ENCODE data around the gene C5. TPM values are rescaled to one million over a fixed set of nuclear protein-coding genes. Genes with fewer than 3 reads are reported as not detected.
"Not testable (repeated sequence)": the region's sequence is repeated elsewhere in the genome, so short reads cannot be mapped to it uniquely, and the experiment has no call there.

C5 gene
- polyA plus RNA-seq, 3 donors: 12.8 to 14.7 (median 14.3) TPM

GRCh38 chr9:121059513-121059912 is 9.4 kb upstream of the C5 start:
- no peak for DNase-seq (ENCODE audit: extremely low read depth in 1 of 11, low read depth in 9 of 11, low spot score in 4 of 11)

DNA sequence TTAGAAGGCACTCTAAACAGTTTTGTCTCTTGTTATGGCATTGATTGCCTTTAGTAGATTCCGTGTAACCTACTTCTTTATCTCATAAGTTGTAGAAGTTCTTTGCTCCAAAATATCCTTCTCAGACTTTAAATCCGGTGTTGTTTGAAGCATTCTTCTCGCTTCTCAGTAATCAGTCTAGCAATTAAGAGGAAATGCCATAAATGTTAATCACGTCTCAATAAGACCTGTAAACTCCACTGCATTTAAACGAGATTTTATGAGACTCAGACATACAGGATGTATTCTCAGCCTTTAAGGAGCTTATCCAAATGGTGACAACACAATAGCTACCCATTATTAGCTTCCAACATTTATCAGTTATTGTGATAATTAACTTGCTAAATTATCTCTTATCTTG is 7.7 kb upstream of the C5 start:
- no peak for DNase-seq (ENCODE audit: extremely low read depth in 1 of 11, low read depth in 9 of 11, low spot score in 4 of 11)

GRCh38 chr9:121055642-121056143 is 5.6 kb upstream of the C5 start:
- DNase-seq (ENCODE audit: extremely low read depth in 1 of 11, low read depth in 9 of 11, low spot score in 4 of 11): no peak

DNA sequence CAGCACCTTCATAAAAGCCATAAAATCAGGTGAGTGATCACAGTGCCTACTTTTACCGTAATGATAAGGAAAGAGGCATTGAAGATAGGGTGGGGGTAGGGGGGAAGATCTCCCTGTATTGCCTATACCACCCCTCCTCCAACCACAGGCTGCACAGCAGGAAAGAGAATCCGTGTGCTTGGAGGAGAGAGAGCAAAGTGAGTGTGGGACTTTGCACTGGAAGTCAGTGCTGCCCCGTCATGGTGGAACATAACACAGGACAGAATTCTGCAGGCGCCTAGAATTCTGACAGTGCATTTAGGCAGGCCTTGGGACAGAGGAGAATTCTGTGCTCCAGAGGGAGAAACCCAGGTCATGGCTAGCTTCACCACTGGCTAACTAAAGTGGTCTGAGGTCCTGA is 3.5 kb upstream of the C5 start:
- peak in 1 of 11 donors; percentile 20 for DNase-seq (ENCODE audit: extremely low read depth in 1 of 11, low read depth in 9 of 11, low spot score in 4 of 11)

GRCh38 chr9:121048618-121049017 is 1.5 kb downstream of the C5 start:
- no peak for DNase-seq (ENCODE audit: extremely low read depth in 1 of 11, low read depth in 9 of 11, low spot score in 4 of 11)

- DNase-seq (ENCODE audit: extremely low read depth in 1 of 11, low read depth in 9 of 11, low spot score in 4 of 11): no peak
Measured at GRCh38 chr9:121048175-121048574, 1.9 kb downstream of the C5 start.

GRCh38 chr9:121038804-121039203 is 11.3 kb downstream of the C5 start:
- no peak for DNase-seq (ENCODE audit: extremely low read depth in 1 of 11, low read depth in 9 of 11, low spot score in 4 of 11)

- no peak for DNase-seq (ENCODE audit: extremely low read depth in 1 of 11, low read depth in 9 of 11, low spot score in 4 of 11)
Measured at GRCh38 chr9:121038362-121038761, 11.7 kb downstream of the C5 start.

GRCh38 chr9:121035717-121036116 is 14.4 kb downstream of the C5 start:
- DNase-seq (ENCODE audit: extremely low read depth in 1 of 11, low read depth in 9 of 11, low spot score in 4 of 11): not testable (repeated sequence)

- DNase-seq (ENCODE audit: extremely low read depth in 1 of 11, low read depth in 9 of 11, low spot score in 4 of 11): no peak
Measured at GRCh38 chr9:121034529-121034928, 15.5 kb downstream of the C5 start.

DNA sequence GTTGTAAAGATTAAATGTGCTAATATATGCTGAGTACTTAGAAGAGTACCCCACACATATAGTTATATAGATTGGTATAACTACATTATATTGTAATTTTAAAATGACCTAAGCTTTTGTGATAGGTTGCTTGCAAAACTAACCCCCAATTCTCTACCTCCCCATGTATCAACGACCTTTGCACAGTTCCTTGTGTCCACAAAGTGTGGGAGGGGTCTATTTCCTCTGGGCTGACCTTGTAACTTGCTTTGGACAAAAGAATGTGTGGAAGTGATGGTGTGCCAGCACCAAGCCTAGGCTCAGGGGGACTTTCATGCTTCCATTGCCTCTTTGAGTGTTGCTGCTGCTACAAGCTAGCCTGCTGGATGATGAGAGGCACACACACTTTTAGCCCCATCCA is 20.6 kb downstream of the C5 start:
- DNase-seq (ENCODE audit: extremely low read depth in 1 of 11, low read depth in 9 of 11, low spot score in 4 of 11): no peak

DNA sequence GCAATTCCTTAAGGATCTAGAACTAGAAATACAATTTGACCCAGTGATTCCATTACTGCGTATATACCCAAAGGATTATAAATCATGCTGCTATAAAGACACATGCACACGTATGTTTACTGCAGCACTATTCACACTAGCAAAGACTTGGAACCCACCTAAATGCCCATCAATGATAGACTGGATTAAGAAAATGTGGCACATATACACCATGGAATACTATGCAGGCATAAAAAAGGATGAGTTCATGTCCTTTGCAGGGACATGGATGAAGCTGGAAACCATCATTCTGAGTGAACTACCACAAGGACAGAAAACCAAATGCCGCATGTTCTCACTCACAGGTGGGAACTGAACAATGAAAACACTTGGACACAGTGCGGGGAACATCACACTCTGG is 21.8 kb downstream of the C5 start:
- DNase-seq (ENCODE audit: extremely low read depth in 1 of 11, low read depth in 9 of 11, low spot score in 4 of 11): not testable (repeated sequence)

GRCh38 chr9:121026768-121027167 is 23.3 kb downstream of the C5 start:
- no peak for DNase-seq (ENCODE audit: extremely low read depth in 1 of 11, low read depth in 9 of 11, low spot score in 4 of 11)

DNA sequence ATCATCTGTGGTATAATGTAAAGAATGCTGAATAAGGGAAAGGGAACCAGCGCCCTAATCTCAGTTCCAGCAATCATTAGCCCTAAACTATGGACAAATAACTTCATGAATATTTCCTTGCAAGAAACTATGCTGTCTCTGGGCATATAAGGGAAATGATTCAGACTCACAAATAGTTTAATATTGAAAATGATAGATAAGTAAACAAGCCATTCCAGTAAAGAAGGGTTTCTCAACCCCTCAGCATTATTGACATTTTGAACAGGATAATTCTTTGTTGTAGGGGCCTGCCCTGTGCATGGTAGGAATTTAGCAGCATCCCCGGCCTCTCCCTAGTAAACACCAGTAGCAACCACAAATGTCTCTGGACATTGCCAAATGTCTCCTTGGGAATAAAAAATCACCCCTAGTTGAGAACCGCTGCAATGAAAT is 23.8 kb downstream of the C5 start:
- DNase-seq (ENCODE audit: extremely low read depth in 1 of 11, low read depth in 9 of 11, low spot score in 4 of 11): no peak

DNA sequence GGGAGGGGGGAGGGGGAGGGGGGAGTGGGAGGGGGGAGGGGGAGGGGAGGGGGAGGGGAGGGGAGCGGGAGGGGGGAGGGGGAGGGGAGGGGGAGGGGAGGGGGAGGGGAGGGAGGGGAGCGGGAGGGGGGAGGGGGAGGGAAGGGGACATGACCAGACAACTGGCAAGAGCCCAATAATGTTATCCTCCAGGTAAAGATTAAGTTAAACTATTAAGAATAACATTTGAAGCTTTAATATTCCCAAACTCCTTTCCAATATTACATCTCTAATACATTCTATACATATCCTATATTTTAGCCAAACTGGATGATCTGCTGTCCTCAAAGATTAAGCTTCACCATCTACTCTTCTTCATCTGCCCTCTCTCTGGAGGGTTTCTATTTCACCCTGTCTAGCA is 25.8 kb downstream of the C5 start:
- DNase-seq (ENCODE audit: extremely low read depth in 1 of 11, low read depth in 9 of 11, low spot score in 4 of 11): no peak

DNA sequence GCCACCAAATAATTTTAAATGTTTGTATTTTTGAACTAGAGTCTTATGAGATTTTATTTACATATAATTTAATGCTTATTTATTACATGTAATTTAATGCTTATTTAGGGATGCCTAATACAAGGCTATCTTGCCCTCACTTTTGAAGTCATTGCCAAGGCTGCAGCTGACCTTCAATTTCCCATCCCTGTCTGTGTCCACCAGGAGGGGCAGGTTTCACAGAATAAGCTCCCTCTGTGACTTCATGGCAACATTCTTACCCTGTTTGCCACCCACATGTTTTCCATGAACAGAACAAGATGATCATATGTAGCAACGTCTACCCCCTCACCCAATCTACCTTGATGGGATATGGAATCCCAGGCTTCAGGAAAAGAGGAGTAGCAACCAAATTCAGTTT is 27.0 kb downstream of the C5 start:
- no peak for DNase-seq (ENCODE audit: extremely low read depth in 1 of 11, low read depth in 9 of 11, low spot score in 4 of 11)

GRCh38 chr9:121021301-121021700 is 28.8 kb downstream of the C5 start:
- DNase-seq (ENCODE audit: extremely low read depth in 1 of 11, low read depth in 9 of 11, low spot score in 4 of 11): no peak

DNA sequence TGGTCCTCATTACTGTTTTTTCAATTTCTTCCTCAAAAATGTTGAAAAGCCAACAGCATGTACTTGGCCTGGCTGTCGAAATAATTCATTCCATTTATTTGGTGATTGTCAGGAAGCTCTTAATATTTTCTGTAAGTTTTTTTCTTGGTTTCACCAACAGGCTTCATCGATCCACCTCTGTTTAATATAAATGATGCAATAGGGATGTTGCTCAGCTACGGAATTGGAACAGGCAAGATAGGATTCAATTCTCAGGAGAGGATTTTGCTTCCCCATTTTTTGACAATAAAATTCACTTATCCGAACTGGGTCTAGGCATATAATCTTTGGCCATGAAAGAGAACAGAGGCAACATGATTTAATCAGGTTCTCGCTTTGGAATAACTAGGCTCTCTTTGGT is 30.8 kb downstream of the C5 start:
- no peak for DNase-seq (ENCODE audit: extremely low read depth in 1 of 11, low read depth in 9 of 11, low spot score in 4 of 11)

DNA sequence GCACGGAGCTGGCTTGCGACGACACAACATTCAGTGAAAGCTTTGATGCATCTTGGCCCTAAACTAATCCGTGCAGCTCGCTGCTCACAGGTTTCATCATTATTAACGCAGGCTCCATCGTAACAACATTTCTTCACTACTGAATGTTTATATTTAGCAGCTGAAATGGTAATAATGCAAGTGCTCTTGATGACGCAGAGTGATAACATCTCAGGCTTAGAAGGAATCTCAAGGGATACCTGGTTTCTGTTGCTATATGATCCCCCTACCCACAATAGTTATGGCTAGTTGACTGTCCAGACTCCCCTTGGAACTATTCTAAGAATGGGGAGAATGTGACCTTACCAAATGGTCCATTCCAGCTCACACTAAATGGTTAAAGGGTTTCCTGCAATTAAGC is 36.2 kb downstream of the C5 start:
- DNase-seq (ENCODE audit: extremely low read depth in 1 of 11, low read depth in 9 of 11, low spot score in 4 of 11): no peak

DNA sequence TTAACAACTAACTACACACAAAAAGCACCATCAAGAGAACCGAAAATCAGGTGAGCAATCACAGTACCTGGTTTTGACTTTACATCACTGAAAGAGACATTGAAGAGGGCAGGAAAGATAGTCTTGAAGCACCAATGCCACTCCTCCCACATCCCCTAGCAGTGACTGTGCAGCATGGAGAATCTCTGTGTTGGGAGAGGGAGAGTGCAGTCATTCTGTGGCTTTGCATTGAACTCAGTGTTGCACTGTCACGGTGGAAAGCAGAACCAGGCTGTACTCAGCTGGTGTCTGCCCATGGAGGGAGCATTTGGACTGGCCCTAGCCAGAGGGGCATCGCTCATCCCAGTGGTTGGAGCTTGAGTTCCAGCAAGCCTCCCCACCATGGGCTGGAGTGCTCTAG is 40.4 kb downstream of the C5 start:
- no peak for DNase-seq (ENCODE audit: extremely low read depth in 1 of 11, low read depth in 9 of 11, low spot score in 4 of 11)

- DNase-seq (ENCODE audit: extremely low read depth in 1 of 11, low read depth in 9 of 11, low spot score in 4 of 11): no peak
Measured at GRCh38 chr9:120999317-120999716, 50.8 kb downstream of the C5 start.

DNA sequence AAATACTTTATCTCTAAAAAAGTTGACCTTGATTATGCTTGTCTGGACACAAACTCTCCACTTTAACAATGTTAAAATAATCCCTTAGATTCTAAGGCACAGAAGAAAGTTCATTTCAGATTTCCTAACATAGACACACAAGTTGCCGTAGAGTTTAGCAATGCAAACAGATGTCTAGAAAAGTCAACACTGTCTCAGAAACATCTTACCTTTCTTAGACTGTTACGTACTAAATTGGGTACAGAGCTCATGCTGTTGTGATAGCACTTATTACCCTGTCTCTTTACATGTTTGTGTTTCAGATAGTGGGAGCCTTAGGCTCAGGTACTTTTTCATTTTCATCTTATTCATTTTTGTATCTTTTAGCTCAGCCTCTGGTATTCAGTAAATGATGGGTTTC is 52.0 kb downstream of the C5 start:
- DNase-seq (ENCODE audit: extremely low read depth in 1 of 11, low read depth in 9 of 11, low spot score in 4 of 11): no peak

Data from renal cortex interstitium (tissue), 11 donors.